ENCODE data around the gene HMGB1. TPM values are rescaled to one million over a fixed set of nuclear protein-coding genes. Genes with fewer than 3 reads are reported as not detected.
A peak's percentile ranks its signal among the peaks of the same experiment; 100 is the strongest.

HMGB1 gene
- total and polyA plus RNA-seq, 2 experiments from 2014 or later, result 727 to 2,970 TPM

GRCh38 chr13:30479154-30479882, 13.6 kb upstream of the HMGB1 start (continued):
- no peak for TF ChIP-seq REST (IDR thresholded peaks at IDR 0.05; ENCODE audit: unreplicated experiment)
- TF ChIP-seq, protein P1, sequence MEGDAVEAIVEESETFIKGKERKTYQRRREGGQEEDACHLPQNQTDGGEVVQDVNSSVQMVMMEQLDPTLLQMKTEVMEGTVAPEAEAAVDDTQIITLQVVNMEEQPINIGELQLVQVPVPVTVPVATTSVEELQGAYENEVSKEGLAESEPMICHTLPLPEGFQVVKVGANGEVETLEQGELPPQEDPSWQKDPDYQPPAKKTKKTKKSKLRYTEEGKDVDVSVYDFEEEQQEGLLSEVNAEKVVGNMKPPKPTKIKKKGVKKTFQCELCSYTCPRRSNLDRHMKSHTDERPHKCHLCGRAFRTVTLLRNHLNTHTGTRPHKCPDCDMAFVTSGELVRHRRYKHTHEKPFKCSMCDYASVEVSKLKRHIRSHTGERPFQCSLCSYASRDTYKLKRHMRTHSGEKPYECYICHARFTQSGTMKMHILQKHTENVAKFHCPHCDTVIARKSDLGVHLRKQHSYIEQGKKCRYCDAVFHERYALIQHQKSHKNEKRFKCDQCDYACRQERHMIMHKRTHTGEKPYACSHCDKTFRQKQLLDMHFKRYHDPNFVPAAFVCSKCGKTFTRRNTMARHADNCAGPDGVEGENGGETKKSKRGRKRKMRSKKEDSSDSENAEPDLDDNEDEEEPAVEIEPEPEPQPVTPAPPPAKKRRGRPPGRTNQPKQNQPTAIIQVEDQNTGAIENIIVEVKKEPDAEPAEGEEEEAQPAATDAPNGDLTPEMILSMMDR (conservative IDR thresholded peaks at IDR 0.05; ENCODE audit: low read depth in 2 of 2), result no peak
- no peak for TF ChIP-seq JUNB (IDR thresholded peaks at IDR 0.05; ENCODE audit: unreplicated experiment)
- TF ChIP-seq EZH2 (IDR thresholded peaks at IDR 0.05; ENCODE audit: low read depth, unreplicated experiment), result no peak
- no peak for TF ChIP-seq ZNF114 (CRISPR knock-in tag; IDR thresholded peaks at IDR 0.05)
- TF ChIP-seq CREB1 (CRISPR knock-in tag; IDR thresholded peaks at IDR 0.05; ENCODE audit: low read depth), result no peak

DNA sequence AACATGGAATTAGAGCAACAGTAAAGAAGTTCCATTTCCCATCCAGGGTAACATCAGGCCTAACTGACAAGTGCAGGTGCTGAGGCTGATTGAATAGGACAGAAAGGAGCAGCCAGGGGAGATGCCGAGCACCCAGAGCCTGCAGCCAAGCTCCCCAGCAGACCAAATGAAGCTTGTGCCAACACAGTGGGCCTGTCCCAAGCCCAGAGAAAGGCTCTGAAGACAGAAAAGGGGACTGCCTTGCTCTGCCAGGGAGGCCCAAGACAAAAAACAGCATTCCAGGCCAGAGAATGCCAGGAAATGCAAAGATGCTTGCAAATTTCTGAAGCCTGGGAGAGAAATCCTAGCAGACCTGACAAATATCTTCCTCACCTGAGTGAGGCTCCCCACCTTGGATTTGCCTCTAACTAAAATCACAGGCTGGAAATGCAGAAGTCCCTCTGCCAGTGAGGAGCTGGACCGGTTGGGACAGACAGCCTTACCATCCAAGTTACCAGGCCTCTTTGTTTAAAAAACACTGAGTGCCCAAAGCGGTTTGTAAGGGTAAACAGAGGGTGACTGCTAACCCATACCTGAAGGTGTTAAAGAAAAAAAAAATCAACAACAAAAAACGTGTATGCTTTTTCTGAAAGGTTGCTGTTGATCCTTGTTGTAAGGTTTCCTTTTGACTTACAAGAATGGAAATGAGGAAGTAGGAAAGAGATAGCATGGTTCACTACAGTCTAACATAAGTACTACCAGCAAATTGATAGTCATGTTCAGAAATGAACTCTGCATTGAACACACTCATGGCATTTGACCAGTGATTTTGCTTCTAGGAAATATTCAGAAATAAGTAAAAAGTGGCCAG, 11.8 kb upstream of the HMGB1 start:
- H3K27ac ChIP-seq (ENCODE audit: low read depth), result peak overlapping the region; percentile 93
- H3K4me3 ChIP-seq, result 0 out of 2 replicates have a peak overlapping the region, but pooled peaks have one; percentile 17
- H3K27me3 ChIP-seq (ENCODE audit: insufficient read depth), result no peaks in the 10 kb centered on the region
- peak overlapping the region; percentile 36 for H3K4me3 Mint-ChIP-seq
- H3K79me2 ChIP-seq (replicated peaks; ENCODE audit: insufficient read depth), result no peaks in the 10 kb centered on the region
- H4K20me1 ChIP-seq (replicated peaks; ENCODE audit: insufficient read depth), result no peaks in the 10 kb centered on the region
- H3K27me3 Mint-ChIP-seq (ENCODE audit: insufficient read depth, low read depth, poor library complexity), result peaks cover 9% of the 10 kb centered on the region
- H3K36me3 Mint-ChIP-seq (ENCODE audit: low read depth), result no peaks in the 10 kb centered on the region
- DNase-seq (ENCODE audit: low spot score) (peak; percentile 79), ATAC-seq (peak; percentile 86)
- H2AFZ ChIP-seq, result 0 out of 2 replicates have a peak overlapping the region, but pooled peaks have one; percentile 1
- H3K9me3 Mint-ChIP-seq, result no peaks in the 10 kb centered on the region
- peaks cover 29% of the 10 kb centered on the region for H3K4me1 Mint-ChIP-seq
- peaks cover 36% of the 10 kb centered on the region for H3K4me1 ChIP-seq (ENCODE audit: insufficient read depth)
- H3K4me2 ChIP-seq, result peak overlapping the region; percentile 40
- no peaks in the 10 kb centered on the region for H3K9me2 ChIP-seq (ENCODE audit: insufficient read depth)
- H3K36me3 ChIP-seq (ENCODE audit: insufficient read depth), result no peaks in the 10 kb centered on the region
- TF ChIP-seq, protein P1 (conservative IDR thresholded peaks at IDR 0.05; ENCODE audit: low read depth in 2 of 2), result no peak
- TF ChIP-seq JUNB (IDR thresholded peaks at IDR 0.05; ENCODE audit: unreplicated experiment) (no peak), ZNF114 (CRISPR knock-in tag; IDR thresholded peaks at IDR 0.05) (no peak), EZH2phosphoT487 (IDR thresholded peaks at IDR 0.05; ENCODE audit: unreplicated experiment) (no peak), NANOG (IDR thresholded peaks at IDR 0.05; ENCODE audit: borderline replicate concordance) (no peak), STAT1 (IDR thresholded peaks at IDR 0.05; ENCODE audit: unreplicated experiment) (no peak), ZNF331 (CRISPR knock-in tag; IDR thresholded peaks at IDR 0.05; ENCODE audit: low read depth) (no peak)
- peaks cover 11% of the 10 kb centered on the region for H3F3A ChIP-seq (replicated peaks; ENCODE audit: low read depth)
- H3K27ac Mint-ChIP-seq, result peak overlapping the region; percentile 83
